ENCODE data around the gene SUB1.
"Not testable (repeated sequence)": the region's sequence is repeated elsewhere in the genome, so short reads cannot be mapped to it uniquely, and the experiment has no call there.

SUB1 gene

DNA sequence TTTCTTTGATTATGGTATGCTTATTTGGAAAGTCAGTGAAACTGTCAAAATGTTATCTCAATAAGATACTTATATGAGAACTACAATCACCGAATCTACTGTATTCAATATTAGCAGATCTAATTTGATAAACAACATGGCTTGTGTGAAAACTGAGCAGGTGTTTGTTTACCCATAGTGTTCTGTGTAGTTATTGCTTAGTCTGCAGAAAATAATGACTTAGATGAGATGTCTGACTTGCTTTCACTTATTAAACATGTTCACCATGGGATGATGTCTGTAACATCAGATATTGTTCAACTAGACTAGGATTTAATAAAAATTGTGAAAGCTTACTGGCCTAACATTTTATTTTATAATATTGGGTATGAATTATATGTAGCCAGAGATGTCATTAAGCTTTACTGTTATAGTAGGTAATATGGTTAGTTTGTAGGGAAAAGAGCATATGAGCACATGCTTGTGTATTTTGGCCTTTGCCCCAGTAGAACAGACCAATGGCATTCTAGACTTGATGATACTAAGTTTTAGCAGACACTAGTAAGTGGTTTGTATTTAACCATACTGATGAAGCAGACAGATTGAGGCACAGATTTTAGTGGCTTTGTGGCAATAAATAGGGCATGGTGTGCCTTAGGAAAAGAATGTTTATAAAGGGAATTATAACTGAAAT, 16.4 kb downstream of the SUB1 start:
- no peak for DNase-seq

DNA sequence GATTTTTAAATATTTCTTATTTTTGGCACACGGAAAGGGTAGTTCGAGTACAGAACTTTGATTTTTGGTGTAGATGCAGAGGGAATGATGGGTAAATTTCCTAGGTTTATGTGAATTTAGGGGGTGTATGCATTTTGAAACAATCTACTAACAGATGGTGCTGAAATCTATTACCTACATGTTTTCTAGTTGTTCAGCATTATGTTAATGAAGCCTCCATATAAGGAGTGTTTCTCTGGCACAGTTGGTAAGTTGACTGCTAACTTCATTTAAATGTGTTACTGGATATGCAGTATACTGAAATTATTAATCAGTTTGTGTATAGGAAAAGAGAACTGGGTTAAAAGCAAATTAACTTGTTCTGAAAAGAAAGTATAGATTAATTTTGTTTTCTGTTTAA, 17.5 kb downstream of the SUB1 start:
- DNase-seq: no peak

DNA sequence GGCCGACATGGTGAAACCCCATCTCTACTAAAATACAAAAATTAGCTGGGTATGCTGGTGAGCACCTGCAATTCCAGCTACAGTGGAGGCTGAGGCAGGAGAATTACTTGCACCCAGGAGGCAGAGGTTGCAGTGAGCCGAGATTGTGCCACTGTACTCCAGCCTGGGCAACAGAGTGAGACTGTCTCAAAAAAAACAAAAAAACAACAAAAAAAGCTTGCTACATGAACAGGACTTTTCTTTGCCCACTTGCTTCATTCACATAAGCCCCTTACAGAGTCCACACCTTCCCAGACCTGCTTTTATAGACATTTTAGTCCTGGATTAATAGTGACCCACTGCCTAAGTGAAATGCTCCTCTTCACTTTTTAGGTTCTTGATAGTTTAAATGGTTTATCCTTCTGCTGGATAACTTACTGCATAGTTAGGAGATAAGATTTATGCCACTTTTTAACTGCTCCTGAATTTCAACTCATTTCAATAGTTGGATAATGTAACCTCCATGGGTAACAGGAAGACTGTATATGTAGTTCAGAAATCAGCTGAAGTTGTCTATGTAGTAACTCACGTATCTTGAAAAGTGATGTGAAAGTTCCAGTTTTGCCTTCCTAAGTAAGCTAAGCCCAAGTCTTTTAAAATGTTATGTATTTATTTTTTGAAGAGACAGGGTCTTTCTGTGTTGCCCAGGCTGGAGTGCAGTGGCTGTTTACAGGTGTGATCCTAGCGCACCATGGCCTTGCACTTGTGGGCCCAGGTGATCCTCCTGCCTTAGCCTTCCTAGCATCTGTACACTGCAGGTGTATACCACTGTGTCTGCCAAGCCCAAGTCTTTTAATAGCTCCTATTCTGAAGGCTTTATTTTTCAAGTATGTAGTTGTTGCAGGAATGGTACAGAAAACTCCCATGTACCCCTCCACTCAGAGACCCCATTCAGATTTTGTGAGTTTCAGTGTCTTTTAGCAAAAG, 19.7 kb downstream of the SUB1 start:
- no peak for DNase-seq

DNA sequence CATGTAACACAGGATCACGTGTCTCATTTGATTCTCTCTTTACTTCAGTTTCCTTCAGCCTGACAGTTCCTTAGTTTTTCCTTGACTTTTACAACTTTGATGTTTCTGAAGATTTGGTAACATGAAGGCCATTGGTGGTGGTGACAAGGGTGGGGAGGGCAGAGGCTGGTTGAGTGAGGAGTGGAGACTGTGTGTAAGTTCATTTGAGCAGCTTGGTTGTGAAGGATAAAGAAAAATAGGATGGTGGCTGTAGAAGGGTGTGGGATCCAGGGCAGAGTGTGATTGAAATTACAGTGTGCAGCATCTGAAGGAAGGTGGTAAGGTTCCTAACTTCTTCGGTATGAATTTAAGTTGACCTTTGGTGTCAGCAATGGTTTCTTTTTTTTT, 20.4 kb downstream of the SUB1 start:
- DNase-seq: no peak

DNA sequence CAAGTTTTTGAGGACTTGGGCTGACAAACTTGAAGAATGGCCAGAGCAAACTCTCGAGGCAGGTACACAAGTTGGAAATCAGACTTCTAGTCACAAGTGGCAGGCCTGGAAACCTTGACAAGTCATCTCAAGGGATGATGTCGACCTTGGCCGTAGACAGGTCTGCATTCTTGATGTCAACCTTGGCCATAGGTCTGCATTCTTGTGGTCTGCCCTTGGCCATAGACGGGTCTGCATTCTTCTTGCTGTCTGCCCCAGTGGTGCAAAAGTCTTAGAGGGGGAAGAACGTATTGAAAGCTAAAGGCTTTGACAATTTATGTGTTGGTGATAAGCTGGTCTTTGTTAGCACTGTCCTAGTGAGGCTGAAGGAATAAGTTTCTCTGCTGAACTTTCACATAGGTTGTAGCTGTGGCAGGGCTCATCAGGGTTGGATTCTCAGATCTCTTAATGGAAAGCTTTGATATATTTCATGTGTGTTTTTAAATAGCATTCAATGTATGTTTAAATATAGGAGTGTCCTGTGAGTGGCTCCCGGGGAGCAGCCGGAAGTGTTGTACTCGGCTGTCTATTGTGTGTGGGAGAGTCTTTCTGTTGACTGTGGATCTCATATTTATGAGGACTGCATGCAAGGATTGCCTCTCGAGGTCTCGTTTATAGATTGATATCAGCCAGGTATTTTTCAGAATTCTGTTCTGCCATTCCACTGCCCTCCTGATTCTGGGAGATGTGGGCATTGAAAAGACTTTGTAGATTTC, 27.0 kb downstream of the SUB1 start:
- peak; percentile 72 for DNase-seq

DNA sequence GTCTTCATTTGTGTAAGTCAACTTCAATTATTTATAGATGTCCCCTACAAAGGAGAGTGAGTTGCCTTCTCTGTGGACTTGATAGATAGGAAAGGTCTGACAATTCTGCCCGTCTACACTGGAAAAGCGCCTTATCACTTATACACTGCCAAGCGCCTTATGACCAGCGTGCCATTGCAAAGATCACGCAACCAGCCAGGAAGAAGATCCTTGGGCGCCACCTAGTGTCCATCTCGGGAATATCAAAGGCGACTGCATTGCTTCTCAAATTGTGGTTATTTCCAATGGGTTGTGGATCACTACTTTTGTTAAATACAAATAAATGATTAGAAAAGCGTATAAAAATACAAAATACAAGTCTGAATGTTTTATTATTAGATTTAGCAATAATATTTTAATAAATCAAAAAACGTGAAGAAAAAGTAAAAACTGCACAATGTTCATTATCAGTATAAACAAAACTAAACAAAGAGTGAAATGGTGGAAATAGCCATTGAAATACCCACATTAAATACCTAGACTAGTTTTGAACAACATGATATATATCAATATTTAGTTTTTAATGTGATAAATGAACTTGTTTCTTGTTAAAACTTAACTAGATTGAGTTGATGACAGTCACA, 27.8 kb downstream of the SUB1 start:
- peak; percentile 85 for DNase-seq

DNA sequence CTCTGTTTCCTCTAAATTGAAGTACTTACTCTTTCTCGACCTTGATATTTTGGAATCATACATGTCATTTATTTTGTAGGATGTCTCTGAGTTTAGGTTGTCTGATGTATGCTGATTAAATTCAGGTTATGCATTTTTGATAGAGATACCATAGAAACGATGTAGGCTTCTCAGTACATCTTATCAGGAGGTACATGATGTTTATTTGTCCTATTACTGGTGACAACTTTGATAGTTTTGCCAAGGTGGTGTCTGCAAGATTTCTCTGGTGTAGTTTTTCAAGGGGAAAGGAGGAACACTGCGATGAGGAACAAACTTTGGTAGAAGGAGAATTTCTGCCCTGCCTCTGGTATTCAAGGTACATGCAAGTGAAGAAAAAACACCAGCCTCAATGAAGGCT, 29.9 kb downstream of the SUB1 start:
- no peak for DNase-seq

DNA sequence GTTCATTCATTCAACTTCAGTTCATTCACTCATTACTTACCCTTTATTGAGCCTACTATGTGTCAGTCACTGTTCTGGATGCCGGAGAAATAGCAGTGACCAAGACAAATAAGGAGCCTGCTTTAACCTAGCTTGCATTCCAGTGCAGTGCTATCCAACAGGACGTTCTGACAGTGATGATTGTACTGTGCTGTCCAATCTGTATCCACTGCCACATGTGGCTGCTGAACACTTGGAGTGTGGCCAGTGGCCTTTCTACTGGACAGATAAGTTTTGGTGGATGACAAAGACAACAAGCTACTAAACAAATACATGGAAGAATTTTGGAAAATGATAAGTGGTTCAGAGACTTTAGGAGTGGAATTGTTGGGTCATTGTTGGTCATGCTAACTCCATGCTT, 33.6 kb downstream of the SUB1 start:
- no peak for DNase-seq

DNA sequence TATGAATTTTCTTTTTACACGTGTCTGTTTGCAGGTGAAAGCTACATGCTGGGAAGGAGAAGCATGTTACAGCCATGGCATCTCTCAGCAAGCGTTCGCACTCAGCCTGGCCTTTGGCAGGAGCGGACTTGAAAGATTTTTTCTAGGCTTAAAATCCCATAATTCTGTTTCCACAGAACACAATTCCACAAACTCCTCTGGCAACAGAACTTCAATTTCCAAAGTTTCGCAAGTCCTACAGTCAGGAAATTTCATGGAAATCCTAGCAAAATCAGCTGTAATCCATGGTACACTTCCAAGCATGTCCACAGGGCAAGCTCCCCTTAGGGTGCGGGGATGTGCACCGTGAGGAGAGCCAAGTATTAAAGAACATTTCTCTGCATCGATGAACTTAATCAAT, 35.9 kb downstream of the SUB1 start:
- no peak for DNase-seq

DNA sequence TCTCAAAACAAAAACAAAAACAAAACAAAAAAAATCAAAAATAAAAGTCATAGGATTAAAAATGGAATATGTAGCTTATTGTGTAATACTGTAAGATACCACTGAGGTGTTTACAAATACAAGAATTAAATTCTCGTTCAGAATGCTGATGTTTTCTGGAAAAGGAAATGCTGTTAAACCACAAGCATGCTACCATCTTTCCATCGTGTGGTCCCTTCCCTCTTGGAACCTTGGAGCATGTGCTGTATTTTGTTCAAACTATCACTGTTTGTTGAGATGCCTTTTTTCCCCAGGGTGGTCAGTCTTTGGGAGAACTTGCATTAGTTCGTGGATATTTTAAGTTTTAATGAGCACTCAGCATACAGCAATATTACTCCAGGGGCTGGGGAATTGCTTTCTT, 39.7 kb downstream of the SUB1 start:
- DNase-seq: no peak

DNA sequence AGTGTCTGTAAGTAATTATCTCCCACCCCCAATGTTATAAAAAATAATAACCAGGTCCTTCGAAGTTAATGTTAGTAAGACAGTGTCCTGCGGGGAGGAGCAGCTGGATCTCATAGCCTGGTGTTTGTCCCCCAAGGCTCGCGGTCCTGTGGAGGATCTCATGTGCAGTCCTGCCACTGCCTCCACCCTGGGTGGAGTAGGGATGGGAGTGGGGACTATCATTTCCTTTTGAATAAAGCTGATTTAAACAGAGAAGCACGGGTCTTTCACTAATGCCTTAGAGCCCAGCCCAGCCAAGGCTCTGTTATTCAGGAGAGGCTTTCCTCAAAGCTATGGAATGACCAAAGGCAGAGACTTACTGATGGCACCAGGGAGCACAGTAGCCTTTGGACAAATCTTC, 40.2 kb downstream of the SUB1 start:
- peak; percentile 39 for DNase-seq

DNA sequence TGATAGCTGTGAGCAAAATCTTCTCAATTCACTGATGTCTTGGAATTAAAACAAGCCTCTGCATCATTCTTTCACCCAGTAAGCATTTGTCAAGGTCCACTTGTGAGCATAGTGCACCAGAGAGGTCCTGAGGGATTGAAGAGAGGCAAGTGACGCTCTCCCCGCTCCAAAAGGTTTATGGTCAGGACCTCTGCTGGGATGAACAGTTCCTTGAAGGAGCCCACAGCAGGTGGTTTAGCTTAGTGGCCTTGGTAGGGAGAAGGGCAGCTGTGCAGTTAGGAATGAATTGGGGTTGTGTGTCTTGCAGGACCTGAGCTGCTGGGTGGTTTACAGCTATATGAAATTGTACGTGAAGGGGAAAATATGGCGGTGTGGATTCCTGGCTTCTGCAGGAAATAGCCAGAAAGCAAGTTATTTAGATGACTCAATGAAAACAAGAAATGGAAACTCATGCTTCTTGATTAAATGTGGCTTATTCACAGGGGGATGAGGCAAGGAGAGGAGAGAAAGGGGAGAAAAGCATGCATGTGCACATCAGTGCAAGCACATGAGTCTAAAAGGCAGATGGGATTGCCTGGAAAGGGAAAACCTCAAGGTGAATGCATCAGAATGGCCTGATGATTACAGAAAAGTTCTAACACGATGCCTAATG, 42.0 kb downstream of the SUB1 start:
- DNase-seq: no peak

DNA sequence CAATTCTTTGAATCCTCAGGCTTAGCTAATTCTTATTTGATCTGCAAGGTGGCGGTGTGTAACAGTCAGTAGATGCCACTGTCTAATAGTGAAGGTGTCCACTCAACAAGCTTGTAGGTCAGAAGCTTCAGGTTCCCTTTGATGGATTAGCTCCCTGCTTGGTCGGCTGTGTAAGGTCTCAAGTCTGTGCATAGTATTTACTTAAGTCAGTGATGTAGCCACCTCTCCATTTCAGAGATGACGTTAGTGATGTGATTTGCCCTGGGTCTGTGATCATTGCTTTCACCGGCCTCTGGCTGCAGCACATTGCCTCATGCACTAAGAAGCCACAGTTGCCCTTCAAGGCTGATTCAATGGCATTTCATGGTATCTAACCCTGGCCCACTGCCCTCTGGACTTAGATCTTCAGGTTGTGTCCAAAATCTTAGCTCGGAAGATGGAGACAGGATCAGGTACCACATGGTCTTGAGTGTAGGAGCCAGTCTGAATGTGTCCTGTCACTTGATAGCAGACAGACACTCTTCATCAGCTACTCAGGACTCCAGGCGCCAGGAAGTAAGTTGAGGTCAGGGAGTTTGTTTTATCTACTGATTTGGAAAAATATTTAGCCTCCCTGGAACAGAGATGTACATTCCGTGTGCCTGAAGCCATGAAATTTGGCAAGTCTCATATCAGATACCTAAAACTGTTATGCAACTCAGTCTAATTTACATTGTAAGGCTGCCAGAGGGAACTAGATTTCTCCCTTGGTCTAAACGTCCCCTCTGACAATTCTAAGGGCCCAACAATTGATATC, 42.9 kb downstream of the SUB1 start:
- peak; percentile 23 for DNase-seq

DNA sequence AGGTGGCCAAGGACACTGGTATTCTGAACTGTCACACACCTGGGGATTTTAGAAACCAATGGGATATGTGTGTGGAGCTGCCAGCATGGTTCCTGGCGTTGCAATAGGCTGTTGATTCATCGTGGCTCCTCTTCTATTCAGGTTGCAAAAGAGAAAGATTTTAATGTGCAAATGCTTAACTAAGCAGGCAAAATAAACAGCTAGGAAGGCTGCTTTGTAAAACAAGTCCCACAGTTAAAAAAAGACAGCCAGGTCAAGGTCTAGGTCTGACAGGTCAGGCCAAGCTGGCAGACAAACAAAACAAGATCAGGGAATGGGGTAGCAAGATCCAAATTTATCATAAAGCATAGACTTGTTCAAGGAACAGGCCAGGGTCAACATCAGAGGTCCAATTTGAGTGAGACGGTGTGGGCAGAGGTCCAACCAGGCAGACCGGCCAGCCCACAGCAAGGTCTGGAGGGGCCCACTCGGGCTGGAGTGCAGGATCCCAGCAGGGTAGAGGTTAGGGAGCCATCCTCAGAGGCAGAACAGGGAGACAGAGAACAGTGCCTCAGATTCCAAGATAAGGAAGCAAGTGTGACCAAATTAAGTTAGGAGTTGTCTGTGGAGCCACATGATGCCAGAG, 45.6 kb downstream of the SUB1 start:
- DNase-seq: no peak

DNA sequence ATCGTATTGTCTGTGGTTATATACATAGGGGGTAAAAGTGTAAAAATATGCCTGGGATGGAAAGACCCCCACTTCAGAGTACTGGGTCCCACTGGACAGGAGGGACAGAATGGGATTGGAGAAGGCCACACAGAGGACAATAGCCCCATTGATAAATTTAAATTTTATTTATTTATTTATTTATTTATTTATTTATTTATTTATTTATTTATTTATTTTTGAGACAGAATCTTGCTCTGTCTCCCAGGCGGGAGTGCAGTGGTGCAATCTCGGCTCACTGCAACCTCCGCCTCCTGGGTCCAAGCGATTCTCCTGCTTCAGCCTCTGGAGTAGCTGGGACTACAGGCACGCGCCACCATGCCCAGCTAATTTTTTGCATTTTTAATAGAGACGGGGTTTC, 47.7 kb downstream of the SUB1 start:
- not testable (repeated sequence) for DNase-seq

DNA sequence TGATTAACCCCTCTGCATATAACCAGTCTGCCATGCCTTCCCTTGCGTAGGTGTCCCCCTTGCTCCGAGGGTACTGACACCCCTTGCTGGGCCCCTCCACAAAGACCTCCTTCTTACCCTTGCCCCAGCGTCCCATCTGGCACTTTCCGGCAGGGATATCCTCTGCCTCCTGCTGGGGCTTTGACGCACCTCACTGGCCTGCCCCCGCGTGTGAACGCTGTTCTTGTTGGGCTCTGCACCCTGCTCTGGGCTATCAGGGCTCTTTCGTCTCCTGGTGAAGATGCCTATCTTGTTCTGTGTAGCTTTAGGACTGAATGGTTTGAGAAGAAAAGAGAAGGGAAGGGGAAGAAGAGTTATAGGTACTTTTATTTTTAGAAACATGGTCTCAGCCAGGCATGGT, 53.0 kb downstream of the SUB1 start:
- no peak for DNase-seq

DNA sequence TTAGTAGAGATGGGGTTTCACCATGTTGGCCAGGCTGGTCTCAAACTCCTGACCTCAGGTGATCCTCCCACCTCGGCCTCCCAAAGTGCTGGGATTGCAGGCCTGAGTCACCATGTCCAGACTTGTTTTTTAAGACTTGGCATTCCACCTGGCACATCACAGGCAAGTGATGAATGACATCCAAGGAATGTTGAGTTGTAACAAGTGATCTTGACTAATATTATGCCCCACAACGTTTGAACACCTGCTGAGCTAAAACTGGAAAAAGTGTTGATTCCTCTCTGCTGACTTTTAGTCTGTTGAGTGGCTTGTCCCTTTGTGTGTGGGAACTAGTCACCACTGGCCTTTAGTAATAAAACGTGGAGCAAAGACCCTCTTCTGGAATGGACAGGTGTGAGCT, 54.6 kb downstream of the SUB1 start:
- DNase-seq: no peak

DNA sequence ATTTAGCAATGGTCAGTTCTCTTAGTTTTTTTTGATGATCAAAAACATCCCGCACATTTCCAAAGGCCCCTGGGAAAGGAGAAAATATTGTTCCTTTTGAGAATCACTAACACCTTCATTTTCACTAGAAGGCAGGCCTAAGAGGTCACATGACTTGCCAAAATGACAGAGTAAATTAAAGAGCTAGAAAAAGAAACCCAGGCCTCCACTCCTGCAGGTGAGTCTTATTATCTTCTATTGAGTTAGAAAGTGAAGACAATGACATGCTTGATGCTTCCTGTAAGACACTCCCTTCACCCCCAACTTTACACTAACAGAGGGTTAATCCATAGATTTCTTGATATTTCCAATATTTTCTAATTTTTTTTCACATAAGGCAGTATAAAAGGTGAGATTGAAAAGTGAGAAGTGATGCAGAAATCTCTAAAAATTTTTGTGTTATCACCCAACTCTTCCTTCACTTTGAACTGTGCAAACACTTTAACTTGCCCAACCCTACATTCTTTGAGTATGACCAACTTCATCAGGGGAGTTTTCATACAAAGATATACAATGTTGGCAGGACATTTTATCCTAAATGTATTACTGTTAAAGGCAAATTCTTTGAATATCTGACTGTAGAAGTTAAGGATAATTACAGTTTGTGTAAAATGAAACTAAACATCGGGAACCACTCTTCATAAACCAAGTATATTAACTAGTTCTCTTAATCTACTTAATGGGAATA, 57.1 kb downstream of the SUB1 start:
- no peak for DNase-seq

DNA sequence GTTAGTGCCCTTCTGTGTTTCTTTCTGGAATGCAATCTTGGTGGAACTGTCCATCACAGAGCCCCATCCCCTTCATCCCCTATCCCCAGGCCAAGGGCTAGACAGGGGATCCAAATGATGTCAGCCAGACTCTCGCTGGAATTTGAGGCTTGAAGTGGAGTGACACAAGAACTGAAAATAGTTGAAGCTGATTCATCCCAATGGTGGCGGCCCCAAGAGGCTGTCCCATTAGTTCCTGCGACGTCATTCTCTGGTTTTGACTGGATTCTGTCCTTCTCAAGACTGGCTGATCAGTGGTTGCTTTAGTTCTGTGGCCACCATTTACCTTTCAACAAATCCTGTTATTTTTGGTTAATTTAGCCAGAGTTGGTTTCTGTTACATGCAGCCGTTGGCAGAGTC, 59.9 kb downstream of the SUB1 start:
- no peak for DNase-seq

Data from NCI-H69 (cell line).